HG02884 (cell line): Measurements from ENCODE around the gene CD27.
"Not testable (repeated sequence)": the region's sequence is repeated elsewhere in the genome, so short reads cannot be mapped to it uniquely, and the experiment has no call there.

Source experiments
- ATAC-seq: cut with Tn5 transposase; IDR thresholded peaks from one replicate; pipeline ENCODE4 v1.9.1; 2021; ENCODE audit warnings: mild to moderate bottlenecking, moderate library complexity; ENCODE audit not compliant: unreplicated experiment

CD27 gene

GRCh38 chr12:6478416-6478815, 33.7 kb downstream of the CD27 start:
- no peak for ATAC-seq

- no peak for ATAC-seq
Observed at GRCh38 chr12:6488240-6488639, 43.5 kb downstream of the CD27 start.

- no peak for ATAC-seq
Observed at GRCh38 chr12:6489449-6489848, 44.7 kb downstream of the CD27 start.

GRCh38 chr12:6490673-6491072, 45.9 kb downstream of the CD27 start:
- ATAC-seq: not testable (repeated sequence)

GRCh38 chr12:6492838-6493496, 48.2 kb downstream of the CD27 start, which contains the start of gene MRPL51:
MRPL51 (minus strand) TSS chr12:6493262; CDS start chr12:6493136, 126 bp downstream.
- ATAC-seq: peak; percentile 57

DNA sequence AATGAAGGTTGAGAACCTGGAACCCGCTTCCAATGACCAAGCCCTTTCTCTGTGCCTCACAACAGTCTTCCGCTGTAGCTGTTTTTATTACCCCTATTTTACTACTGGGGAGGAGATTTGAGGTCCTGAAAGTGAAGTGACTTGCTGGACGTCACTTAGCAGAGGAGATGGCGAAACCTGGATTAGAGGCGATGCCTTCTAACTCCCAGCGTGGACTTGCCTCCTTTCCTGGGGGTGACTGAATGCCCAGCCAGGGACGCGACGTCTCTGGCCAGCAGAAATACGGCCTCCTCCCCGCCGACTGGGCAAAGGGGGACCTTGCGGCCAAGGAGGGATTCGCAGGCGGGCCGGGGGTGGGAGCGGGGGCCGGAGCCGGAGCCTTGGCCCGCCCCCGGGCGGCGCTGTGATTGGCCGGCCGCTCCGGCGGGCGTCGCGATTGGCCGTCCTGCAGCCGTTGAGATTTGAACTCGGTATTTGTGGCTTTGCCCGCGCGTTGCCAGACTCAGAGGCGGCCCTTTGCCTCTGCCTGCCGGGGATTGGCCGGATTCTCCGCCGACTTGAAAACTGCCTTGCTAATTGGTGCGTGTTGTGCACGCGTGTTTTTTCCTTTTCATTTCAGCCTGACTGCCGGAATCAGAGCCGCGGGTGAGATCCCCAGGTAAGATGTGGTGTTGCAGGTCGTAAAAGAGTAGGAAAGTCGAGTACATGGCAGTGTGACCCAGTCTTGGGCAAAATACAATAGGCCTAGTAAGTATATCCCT, 48.9 kb downstream of the CD27 start, which contains the start of gene NCAPD2:
TSS of gene NCAPD2 (plus strand) at position 606 of the 761 bp plus-strand sequence. CDS start 997 bp downstream, outside the sequence.
- peak; percentile 85 for ATAC-seq

- ATAC-seq: peak; percentile 16
Observed at GRCh38 chr12:6494258-6494743, 49.5 kb downstream of the CD27 start.

DNA sequence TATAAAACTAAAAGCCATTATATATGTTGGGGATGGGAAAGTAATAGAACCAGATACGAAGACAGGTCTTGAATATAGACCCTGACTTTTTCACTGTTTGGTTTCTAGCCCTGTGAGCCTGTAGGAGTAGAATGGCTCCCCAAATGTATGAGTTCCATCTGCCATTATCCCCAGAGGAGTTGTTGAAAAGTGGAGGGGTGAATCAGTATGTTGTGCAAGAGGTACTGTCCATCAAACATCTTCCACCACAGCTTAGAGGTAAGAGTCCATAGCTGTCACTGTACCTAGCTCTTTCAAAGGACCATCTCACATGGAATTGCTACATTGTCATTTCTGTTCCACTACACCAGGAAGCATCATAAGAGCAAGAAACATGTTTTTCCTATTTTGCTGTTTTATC, 50.2 kb downstream of the CD27 start:
- no peak for ATAC-seq

DNA sequence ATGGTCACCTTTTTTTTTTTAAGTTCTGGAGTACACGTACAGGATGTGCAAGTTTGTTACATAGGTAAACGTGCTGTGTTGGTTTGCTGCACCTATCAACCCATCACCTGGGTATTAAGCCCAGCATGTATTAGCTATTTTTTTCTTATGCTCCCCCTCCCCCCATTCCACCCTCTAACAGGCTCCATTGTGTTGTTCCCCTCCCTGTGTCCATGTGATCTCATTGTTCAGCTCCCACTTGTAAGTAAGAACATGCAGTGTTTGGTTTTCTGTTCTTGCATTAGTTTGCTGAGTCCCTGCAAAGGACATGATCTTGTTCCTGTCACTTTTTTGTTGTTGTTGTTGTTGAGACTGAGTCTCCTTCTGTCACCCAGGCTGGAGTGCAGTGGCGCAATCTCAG, 52.5 kb downstream of the CD27 start:
- ATAC-seq: not testable (repeated sequence)

DNA sequence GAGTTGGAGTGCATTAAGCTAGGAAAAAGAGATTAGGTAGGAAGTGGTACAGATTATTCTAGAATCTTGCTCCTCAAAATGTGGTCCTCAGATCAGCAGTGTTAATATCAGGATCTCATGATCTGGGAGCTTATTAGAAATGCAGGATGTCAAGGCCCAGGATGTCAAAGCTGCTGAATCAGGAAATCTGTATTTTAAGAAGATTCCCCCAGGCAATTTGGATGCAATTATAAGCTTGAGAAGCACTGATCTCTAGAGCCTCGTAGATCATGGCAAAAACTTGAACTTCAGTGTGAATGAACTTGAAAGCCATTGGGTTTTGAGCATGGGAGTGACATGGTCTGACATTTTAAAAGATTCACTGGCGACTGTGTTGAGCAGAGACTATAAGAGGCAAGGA, 55.7 kb downstream of the CD27 start:
- ATAC-seq: no peak
